Stimulated activated memory B cell treated with anti-CD40 and anti-IgM and Interleukin-4, amounts not matched to agents 10 μg/mL and 1 μg/mL and 100 μg/mL, for 72 hours (primary cell): ENCODE data around the gene TOP3B.

Experiments used
- ATAC-seq: fragments of 150-1000 bp; cut with Tn5 transposase; 2 replicates; pipeline ENCODE4 v1.10.0; 2021
- H3K27ac Mint-ChIP-seq: one replicate; pipeline ENCODE4 v1.8.0; 2022; ENCODE audit warnings: mild to moderate bottlenecking, mixed read lengths
- H3K27me3 Mint-ChIP-seq: one replicate; pipeline ENCODE4 v1.8.0; 2022; ENCODE audit warnings: mixed read lengths
- H3K36me3 Mint-ChIP-seq: one replicate; pipeline ENCODE4 v1.8.0; 2022; ENCODE audit warnings: mixed read lengths
- H3K4me1 Mint-ChIP-seq: one replicate; pipeline ENCODE4 v1.8.0; 2022; ENCODE audit warnings: mixed read lengths
- H3K4me3 Mint-ChIP-seq: one replicate; pipeline ENCODE4 v1.8.0; 2022; ENCODE audit warnings: mild to moderate bottlenecking, moderate library complexity, mixed read lengths
- H3K9me3 Mint-ChIP-seq: one replicate; pipeline ENCODE4 v1.8.0; 2022; ENCODE audit warnings: mixed read lengths

Gene TOP3B

DNA sequence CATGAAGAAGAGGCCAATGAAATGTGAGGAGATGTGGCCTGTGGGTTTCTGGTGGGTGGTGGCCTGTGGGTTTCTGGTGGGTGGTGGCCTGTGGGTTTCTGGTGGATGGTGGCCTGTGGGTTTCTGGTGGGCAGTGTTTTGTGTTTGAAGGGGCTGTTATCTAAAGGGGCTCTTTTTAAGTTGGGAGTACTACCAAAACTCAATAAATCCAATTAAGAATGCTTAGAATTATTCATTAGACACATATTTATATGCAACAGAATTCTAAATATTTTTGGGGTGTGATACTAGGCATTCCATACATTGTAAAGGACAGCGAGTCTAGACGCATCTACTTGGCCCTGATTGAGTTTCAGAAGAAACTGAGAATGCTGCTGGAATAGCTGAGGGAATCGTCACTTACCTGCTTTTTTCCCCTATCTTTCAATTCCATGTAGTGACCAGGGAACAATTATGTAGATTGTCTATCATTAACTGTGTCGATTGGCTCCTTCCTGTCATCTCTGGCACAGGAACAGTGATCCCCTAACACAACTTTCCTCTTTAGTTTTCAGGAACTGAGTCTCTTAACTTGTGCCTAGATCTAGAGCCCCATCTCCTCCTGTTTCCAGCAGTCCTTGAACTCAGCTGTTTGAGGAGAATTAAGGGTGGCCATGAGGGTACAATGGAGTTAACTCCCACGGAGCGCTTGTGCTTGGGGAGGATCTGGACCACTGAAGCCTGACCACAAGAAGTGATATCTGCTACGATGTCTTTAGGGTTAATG, 37.3 kb upstream of the TOP3B start:
- Mint-ChIP-seq H3K27ac (peak overlapping the region; percentile 50), H3K4me3 (no peak overlapping the region)

DNA sequence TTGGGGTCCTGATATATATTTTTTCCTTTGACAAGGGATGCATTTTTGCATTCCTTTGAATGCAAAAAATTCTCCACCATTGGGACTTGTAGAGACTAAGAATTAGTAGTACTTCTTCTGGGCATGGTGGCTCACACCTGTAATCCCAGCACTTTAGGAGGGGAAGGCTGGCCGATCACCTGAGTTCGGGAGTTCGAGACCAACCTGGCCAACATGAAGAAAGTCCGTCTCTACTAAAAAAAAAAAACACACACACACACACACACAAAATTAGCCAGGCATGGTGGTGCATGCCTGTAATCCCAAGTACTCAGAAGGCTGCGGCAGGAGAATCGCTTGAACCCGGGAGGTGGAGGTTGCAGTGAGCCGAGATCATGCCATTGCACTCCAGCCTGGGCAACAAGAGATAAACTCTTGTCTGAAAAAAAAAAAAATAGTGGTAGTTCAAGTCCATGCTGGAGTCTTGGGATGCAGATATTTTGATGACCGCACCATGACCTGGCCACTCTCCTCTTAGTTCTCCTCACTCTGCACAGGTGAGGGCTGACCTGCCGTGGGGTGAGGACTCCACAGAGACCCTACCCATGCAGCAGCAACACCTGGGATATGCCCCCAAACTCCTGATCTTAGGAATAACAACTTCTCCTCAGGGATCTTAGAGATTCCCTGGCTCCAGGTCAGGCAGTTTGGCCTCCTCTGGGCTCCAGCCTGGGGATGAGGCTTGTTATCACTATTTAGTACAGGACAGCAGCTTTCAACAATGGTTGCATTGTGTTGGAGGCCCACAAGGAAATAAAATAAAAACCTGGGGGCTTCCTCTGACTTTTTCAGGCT, 36.5 kb upstream of the TOP3B start:
- Mint-ChIP-seq H3K4me3 (no peak overlapping the region), H3K36me3 (peaks cover 40% of the 10 kb centered on the region), H3K9me3 (no peaks in the 10 kb centered on the region), H3K4me1 (peaks cover 7% of the 10 kb centered on the region), H3K27me3 (no peaks in the 10 kb centered on the region), H3K27ac (no peak overlapping the region)
- no peak for ATAC-seq

More for the DNA sequence above, 37.3 kb upstream of the TOP3B start:
- no peak for ATAC-seq
- H3K27me3 Mint-ChIP-seq: no peaks in the 10 kb centered on the region
- H3K4me1 Mint-ChIP-seq: peaks cover 8% of the 10 kb centered on the region
- H3K36me3 Mint-ChIP-seq: peaks cover 41% of the 10 kb centered on the region
- no peaks in the 10 kb centered on the region for H3K9me3 Mint-ChIP-seq

GRCh38 chr22:22015631-22016030, 33.0 kb upstream of the TOP3B start:
- H3K27ac Mint-ChIP-seq: no peak overlapping the region
- H3K4me3 Mint-ChIP-seq: no peak overlapping the region
- peaks cover 4% of the 10 kb centered on the region for H3K4me1 Mint-ChIP-seq
- no peaks in the 10 kb centered on the region for H3K27me3 Mint-ChIP-seq
- no peak for ATAC-seq
- H3K9me3 Mint-ChIP-seq: no peaks in the 10 kb centered on the region
- H3K36me3 Mint-ChIP-seq: peaks cover 42% of the 10 kb centered on the region

- H3K4me1 Mint-ChIP-seq: peaks cover 18% of the 10 kb centered on the region
- no peak for ATAC-seq
- H3K27ac Mint-ChIP-seq: no peak overlapping the region
- H3K36me3 Mint-ChIP-seq: peaks cover 40% of the 10 kb centered on the region
- no peaks in the 10 kb centered on the region for H3K9me3 Mint-ChIP-seq
- H3K4me3 Mint-ChIP-seq: no peak overlapping the region
- no peaks in the 10 kb centered on the region for H3K27me3 Mint-ChIP-seq
Measured at GRCh38 chr22:22014285-22014659, 31.7 kb upstream of the TOP3B start.

- Mint-ChIP-seq H3K27me3 (no peaks in the 10 kb centered on the region), H3K27ac (no peak overlapping the region), H3K4me3 (no peak overlapping the region), H3K9me3 (no peaks in the 10 kb centered on the region), H3K4me1 (peaks cover 20% of the 10 kb centered on the region), H3K36me3 (peaks cover 42% of the 10 kb centered on the region)
- no peak for ATAC-seq
Measured at GRCh38 chr22:22013559-22014284, 31.1 kb upstream of the TOP3B start.

DNA sequence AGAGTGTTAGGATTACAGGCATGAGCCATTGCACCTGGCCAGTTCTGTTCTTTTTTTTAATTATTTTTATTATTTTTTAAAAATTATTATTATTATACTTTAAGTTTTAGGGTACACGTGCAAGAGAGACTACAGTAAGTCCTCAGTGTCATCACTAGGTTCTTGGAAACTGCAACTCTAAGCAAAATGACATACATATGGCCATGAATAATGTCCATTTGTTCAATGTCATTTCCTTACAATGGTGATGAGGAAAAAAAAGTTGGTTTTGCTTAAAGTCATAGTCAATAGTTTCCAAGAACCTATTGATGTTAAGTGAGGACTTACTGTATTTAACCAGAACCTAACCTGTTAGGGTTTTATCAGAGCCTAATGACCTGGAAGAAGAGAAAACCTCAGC, 29.4 kb upstream of the TOP3B start:
- Mint-ChIP-seq H3K27ac (no peak overlapping the region), H3K4me1 (peaks cover 20% of the 10 kb centered on the region), H3K27me3 (no peaks in the 10 kb centered on the region), H3K4me3 (no peak overlapping the region), H3K9me3 (no peaks in the 10 kb centered on the region), H3K36me3 (peaks cover 36% of the 10 kb centered on the region)
- ATAC-seq: no peak

GRCh38 chr22:22010358-22010757, 27.8 kb upstream of the TOP3B start:
- H3K27me3 Mint-ChIP-seq: no peaks in the 10 kb centered on the region
- peaks cover 36% of the 10 kb centered on the region for H3K36me3 Mint-ChIP-seq
- H3K9me3 Mint-ChIP-seq: no peaks in the 10 kb centered on the region
- no peak for ATAC-seq
- H3K4me3 Mint-ChIP-seq: no peak overlapping the region
- H3K27ac Mint-ChIP-seq: peak overlapping the region; percentile 78
- peaks cover 20% of the 10 kb centered on the region for H3K4me1 Mint-ChIP-seq

GRCh38 chr22:22009661-22010060, 27.1 kb upstream of the TOP3B start:
- peaks cover 36% of the 10 kb centered on the region for H3K36me3 Mint-ChIP-seq
- ATAC-seq: no peak
- H3K27ac Mint-ChIP-seq: no peak overlapping the region
- H3K4me3 Mint-ChIP-seq: no peak overlapping the region
- H3K4me1 Mint-ChIP-seq: peaks cover 20% of the 10 kb centered on the region
- no peaks in the 10 kb centered on the region for H3K27me3 Mint-ChIP-seq
- no peaks in the 10 kb centered on the region for H3K9me3 Mint-ChIP-seq

DNA sequence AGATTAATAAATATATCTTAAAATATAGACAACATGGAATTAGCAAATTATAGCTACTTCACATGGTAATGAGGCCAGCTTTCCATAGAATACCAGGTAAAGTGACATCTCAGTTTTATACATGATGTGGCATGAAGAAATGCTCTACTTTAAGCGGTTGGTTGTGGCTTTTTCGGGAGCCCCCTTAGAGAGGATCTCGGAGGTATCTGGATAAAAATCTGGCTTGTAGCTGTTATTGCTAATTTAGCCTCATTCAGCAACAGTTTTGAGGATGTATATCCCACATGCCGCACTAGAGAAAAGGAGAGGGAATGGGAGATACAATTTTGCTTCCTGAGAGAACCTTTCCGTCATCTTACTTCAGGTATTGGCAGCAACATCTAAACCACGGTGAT, 24.0 kb upstream of the TOP3B start:
- no peak for ATAC-seq
- Mint-ChIP-seq H3K27me3 (no peaks in the 10 kb centered on the region), H3K4me1 (peaks cover 20% of the 10 kb centered on the region), H3K9me3 (no peaks in the 10 kb centered on the region), H3K4me3 (no peak overlapping the region), H3K27ac (no peak overlapping the region), H3K36me3 (peaks cover 19% of the 10 kb centered on the region)

DNA sequence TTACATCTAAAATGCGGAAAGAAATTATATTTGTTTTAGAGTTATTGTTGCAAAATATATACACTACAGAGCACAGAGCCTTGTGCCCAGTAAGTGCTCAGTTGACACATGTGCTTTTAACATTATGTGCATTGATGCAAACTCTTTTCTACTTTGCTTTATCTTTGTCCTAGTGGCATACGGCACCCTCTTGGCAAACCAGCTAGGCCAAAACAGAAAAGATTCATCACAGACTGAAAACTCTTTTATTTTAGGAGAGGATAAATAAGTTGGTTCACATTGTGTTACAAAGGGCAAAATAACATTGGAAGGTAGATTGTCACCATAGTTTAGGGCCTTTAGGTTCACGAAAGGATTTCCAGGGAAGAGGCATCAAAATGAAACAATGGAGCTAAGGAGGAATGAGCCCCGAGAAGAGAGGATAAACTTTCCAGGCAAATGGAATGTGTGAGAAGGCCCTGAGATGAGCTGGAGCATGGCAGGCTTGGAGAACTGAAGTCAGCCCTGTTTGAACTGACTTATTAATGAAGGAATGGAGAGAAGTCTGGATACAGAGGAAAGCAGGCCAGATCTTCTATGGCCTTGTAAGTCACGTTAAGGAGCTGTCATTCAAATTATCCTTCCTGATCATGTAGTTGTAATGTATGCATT, 23.5 kb upstream of the TOP3B start:
- Mint-ChIP-seq H3K27ac (no peak overlapping the region), H3K9me3 (no peaks in the 10 kb centered on the region), H3K4me3 (no peak overlapping the region), H3K27me3 (no peaks in the 10 kb centered on the region), H3K4me1 (peaks cover 20% of the 10 kb centered on the region), H3K36me3 (peaks cover 19% of the 10 kb centered on the region)
- no peak for ATAC-seq

- Mint-ChIP-seq H3K27ac (no peak overlapping the region), H3K36me3 (no peaks in the 10 kb centered on the region), H3K27me3 (no peaks in the 10 kb centered on the region), H3K9me3 (no peaks in the 10 kb centered on the region), H3K4me3 (no peak overlapping the region), H3K4me1 (no peaks in the 10 kb centered on the region)
- no peak for ATAC-seq
Measured at GRCh38 chr22:22003233-22003632, 20.6 kb upstream of the TOP3B start.

DNA sequence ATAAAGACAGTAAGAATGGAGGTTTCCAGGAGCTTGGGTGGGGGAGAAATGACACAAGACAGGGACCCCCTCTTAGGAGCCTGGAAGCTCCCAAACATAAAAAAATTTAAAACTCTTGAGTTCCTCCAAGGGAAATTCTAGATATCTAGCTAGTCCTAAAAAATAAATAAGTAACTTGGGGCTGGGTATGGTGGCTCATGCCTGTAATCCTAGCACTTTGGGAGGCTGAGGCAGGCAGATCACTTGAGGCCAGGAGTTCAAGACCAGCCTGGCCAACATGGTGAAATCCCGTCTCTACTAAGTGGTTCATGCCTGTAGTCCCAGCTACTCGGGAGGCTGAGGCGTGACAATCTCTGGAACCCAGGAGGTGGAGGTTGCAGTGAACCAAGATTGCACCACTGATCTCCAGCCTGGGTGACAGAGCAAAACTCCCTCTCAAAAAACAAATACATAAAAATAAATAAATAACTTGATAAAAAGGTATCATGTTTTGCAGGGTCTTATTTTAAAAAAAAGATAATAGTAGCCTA, 20.0 kb upstream of the TOP3B start:
- H3K27me3 Mint-ChIP-seq: no peaks in the 10 kb centered on the region
- H3K27ac Mint-ChIP-seq: no peak overlapping the region
- H3K4me1 Mint-ChIP-seq: no peaks in the 10 kb centered on the region
- no peak overlapping the region for H3K4me3 Mint-ChIP-seq
- ATAC-seq: no peak
- H3K9me3 Mint-ChIP-seq: no peaks in the 10 kb centered on the region
- H3K36me3 Mint-ChIP-seq: no peaks in the 10 kb centered on the region

GRCh38 chr22:22001664-22002525, 19.3 kb upstream of the TOP3B start:
- no peaks in the 10 kb centered on the region for H3K4me1 Mint-ChIP-seq

DNA sequence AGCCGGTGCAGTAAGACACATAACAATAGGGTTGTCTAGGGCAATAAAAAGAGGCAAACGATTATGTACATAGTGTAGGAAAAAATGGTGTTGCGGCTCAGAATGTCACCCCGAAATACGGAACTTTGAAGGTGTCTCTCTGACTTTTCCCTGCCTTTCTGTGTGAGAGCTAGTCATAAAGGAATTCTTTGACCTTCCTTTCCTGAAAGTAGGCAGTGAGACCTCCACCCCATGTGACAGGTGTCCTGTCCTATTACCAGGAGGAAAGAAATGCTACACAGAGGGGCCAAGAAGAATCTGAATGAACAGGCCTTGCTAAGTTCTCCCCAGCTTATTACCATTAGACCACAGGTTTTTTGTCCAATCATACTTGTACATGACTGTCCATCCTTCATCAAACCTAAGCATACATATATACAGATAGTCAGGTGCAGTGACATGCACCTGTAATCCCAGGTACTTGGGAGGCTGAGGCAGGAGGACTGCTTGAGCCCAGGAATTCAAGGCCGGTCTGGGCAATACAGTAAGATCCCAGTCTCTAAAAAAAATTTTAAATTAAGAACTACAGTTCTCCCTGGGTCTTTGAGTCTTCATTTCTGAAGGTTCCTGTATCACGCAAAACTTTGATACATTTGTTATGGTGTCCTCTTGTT, 16.1 kb upstream of the TOP3B start:
- ATAC-seq: no peak
- Mint-ChIP-seq H3K27ac (no peak overlapping the region), H3K9me3 (no peaks in the 10 kb centered on the region)

More at GRCh38 chr22:22001664-22002525, 19.3 kb upstream of the TOP3B start:
- no peak overlapping the region for H3K27ac Mint-ChIP-seq
- no peak overlapping the region for H3K4me3 Mint-ChIP-seq
- no peak for ATAC-seq
- no peaks in the 10 kb centered on the region for H3K9me3 Mint-ChIP-seq
- no peaks in the 10 kb centered on the region for H3K27me3 Mint-ChIP-seq
- no peaks in the 10 kb centered on the region for H3K36me3 Mint-ChIP-seq

More for the DNA sequence above, 16.1 kb upstream of the TOP3B start:
- Mint-ChIP-seq H3K4me3 (no peak overlapping the region), H3K4me1 (no peaks in the 10 kb centered on the region), H3K36me3 (peaks cover 5% of the 10 kb centered on the region), H3K27me3 (no peaks in the 10 kb centered on the region)
